Measurements from ENCODE around the gene GLS2.

Gene GLS2

DNA sequence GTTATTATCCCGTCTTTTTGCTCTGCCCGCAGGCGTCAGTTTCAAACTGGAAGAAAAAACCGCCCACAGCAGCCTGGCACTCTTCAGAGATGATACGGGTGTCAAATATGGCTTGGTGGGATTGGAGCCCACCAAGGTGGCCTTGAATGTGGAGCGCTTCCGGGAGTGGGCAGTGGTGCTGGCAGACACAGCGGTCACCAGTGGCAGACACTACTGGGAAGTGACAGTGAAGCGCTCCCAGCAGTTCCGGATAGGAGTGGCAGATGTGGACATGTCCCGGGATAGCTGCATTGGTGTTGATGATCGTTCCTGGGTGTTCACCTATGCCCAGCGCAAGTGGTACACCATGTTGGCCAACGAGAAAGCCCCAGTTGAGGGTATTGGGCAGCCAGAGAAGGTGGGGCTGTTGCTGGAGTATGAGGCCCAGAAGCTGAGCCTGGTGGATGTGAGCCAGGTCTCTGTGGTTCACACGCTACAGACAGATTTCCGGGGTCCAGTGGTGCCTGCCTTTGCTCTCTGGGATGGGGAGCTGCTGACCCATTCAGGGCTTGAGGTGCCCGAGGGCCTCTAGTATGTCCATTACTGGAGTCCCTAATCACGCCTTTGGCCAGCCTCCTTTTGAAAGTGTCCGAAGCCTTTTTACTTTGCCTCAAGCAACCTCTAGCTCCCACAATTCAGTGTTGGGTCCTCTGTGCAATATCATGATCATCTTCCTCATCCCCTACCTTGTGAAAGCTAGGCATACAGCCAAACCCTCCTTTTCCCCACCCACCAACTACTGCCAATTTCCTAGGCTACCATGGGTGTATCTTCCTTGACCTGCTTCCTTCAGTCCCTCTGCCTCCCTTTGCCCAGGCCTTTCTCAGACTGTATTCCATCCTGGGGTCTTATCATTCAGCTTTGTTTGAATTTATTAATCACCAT lies 18.7 kb downstream of the GLS2 start:
- TF ChIP-seq, protein P1, sequence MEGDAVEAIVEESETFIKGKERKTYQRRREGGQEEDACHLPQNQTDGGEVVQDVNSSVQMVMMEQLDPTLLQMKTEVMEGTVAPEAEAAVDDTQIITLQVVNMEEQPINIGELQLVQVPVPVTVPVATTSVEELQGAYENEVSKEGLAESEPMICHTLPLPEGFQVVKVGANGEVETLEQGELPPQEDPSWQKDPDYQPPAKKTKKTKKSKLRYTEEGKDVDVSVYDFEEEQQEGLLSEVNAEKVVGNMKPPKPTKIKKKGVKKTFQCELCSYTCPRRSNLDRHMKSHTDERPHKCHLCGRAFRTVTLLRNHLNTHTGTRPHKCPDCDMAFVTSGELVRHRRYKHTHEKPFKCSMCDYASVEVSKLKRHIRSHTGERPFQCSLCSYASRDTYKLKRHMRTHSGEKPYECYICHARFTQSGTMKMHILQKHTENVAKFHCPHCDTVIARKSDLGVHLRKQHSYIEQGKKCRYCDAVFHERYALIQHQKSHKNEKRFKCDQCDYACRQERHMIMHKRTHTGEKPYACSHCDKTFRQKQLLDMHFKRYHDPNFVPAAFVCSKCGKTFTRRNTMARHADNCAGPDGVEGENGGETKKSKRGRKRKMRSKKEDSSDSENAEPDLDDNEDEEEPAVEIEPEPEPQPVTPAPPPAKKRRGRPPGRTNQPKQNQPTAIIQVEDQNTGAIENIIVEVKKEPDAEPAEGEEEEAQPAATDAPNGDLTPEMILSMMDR (IDR thresholded peaks at IDR 0.05), result no peak
- Histone ChIP-seq H3K27ac (peak overlapping the region; percentile 73), H3K4me3 (peak overlapping the region; percentile 70)
- no peak for DNase-seq (ENCODE audit: low spot score)

DNA sequence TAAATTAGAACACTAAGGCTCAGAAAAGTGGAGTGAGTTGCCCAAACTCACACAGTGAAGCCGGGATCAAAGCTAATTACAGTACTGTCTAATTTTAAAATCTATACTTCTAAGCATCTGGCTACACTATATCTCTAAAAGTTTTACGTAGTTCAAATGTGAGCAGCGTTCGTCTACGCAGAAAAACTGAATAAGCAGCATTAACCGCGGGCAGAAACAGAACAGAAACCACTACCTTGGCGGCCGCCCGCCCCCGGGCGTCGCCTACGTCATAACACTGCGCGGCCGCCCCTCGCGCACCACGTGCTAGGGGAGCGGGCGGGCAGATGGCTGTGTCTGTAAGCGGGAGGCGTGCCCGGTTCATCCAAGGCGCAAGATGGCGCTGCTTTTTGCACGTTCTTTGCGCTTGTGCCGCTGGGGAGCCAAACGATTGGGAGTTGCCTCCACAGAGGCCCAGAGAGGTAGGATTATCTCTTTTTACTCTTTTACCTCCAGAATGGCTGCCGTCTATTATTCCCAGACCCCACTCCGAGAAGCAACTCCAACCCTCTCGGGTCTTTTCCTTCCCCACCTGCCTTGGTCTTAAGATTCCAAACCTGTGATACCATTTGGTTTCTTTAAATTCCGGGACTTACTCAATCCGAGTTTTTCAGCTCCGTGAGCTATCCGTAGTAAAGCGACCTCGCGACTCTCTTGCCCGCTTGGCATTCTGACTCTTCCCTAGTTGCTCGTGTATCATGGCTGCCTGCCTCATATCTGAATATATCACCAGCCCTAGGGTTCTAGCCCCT lies 19.6 kb downstream of the GLS2 start, which contains the start of gene SPRYD4:
SPRYD4 (plus strand) TSS at position 363 of the 791 bp plus-strand sequence; CDS start at position 377, 14 bp downstream.
- peak within 1 kb of the TSS; percentile 73 for H3K27ac ChIP-seq
- TF ChIP-seq, protein P1 (IDR thresholded peaks at IDR 0.05), result no peak

DNA sequence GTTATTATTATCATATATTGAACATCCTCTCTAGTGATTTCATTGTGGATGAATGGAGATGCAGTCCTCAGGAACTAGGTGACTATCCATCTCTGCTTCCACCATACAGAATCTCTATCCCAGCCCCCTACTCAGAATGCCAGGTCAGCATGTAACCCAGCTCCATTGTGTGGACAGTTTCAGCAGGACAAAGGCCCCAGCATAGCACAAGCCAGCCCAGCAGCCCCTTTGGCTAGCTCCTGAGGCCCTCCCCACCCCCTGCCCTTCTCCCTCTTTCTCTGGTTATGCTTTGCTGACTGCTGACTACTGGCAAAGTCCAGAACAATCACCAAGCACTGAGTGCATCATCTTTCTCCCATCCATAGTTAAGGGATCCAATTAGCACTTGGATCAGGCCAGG lies 25.4 kb downstream of the GLS2 start:
- Histone ChIP-seq H3K27ac (no peak overlapping the region), H3K4me3 (no peak overlapping the region)
- no peak for DNase-seq (ENCODE audit: low spot score)
- TF ChIP-seq, protein P1 (IDR thresholded peaks at IDR 0.05), result no peak

More for the DNA sequence above, 19.6 kb downstream of the GLS2 start, which contains the start of gene SPRYD4:
- peak; percentile 92 for DNase-seq (ENCODE audit: low spot score)
- peak within 1 kb of the TSS; percentile 70 for H3K4me3 ChIP-seq

DNA sequence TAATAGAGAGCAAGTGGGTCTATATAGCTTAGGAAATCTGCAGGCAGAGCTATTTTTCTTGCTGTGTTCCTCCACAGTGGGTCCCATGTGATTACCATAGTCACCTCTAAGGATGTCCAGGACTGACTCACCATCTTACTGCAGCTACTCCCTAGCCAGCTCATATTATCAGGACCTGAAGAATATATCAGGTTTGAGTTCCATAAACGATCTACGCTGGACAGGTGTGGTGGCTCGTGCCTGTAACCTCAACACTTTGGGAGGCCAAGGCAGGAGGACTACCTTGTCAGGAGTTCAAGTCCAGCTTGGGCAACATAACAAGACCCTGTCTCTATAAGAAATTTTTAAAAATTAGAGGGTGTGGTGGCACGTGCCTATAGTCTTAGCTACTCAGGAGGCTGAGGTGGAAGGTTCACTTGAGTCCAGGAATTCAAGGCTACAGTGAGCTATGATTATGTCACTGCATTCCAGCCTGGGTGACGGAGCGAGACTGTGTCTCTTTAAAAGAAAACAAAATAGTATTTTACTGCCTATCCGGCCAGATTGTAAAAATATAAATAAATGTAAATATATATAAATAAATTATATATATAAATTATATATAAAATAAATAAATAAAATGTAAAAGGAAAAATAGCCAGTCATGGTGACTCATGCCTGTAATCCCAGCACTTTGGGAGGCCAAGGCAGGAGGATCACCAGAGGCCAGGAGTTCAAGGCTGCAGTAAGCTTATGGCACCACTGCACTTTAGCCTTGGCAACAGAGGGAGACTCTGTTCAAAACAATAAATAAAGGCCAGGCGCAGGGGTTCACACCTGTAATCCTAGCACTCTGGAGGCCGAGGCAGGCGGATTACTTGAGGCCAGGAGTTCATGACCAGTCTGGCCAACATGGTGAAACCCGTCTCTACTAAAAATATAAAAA lies 26.5 kb downstream of the GLS2 start:
- H3K27ac ChIP-seq, result no peak overlapping the region
- no peak for DNase-seq (ENCODE audit: low spot score)
- TF ChIP-seq, protein P1 (IDR thresholded peaks at IDR 0.05), result no peak
- no peak overlapping the region for H3K4me3 ChIP-seq

DNA sequence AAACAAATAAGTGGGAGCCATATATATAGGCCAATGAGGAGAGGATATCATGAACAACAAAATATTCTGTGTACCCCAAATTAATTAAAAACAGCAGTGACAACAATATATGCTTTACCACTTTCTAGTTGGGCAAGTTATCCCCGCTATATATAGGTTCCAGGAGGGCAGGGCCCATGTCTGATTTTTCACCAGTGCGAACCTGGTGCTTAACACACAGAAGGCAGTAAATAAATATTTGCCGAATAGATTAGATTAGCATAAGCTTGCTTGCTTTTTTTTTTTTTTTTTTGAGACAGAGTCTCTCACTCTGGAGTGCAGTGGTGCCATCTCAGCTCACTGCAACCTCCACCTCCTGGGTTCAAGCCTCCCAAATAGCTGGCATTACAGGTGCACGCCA lies 30.1 kb downstream of the GLS2 start:
- TF ChIP-seq, protein P1 (IDR thresholded peaks at IDR 0.05), result no peak
- no peak overlapping the region for H3K27ac ChIP-seq
- H3K4me3 ChIP-seq, result no peak overlapping the region
- no peak for DNase-seq (ENCODE audit: low spot score)

DNA sequence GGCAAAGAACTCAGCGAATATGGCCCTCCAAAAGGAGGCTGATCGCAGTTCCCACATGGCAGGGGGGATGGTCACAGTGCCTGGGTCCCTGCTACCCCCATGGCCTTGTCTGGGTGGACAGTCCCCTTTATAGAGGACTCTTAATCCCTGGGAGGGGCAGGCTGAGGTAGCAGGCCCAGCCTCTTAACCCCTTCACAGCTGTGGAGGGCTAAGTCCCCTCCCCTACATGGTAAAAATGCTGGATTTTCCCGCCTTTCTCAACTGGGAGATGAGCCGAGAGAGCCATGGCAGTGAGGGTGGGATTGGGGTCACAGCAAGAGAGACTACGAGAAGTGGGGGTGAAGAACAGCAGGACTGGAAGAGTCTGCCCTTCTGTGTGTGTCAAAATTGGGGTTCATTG lies 33.4 kb downstream of the GLS2 start, which contains the start of gene MIP:
MIP (minus strand) TSS at position 101 of the 400 bp plus-strand sequence; CDS start at position 57, 44 bp downstream.
- DNase-seq (ENCODE audit: low spot score), result no peak
- Histone ChIP-seq H3K27ac (no peak within 1 kb of the TSS), H3K4me3 (no peak within 1 kb of the TSS)
- TF ChIP-seq, protein P1 (IDR thresholded peaks at IDR 0.05), result no peak
